Activated naive CD4-positive, alpha-beta T cell treated with anti-CD3 and anti-CD28 coated beads, Interleukin-2, amount 50 U/mL, for 72 hours (primary cell): ENCODE data around the gene OSBPL2. TPM values are rescaled to one million over a fixed set of nuclear protein-coding genes. Genes with fewer than 3 reads are reported as not detected.
A peak's percentile ranks its signal among the peaks of the same experiment; 100 is the strongest.

Experiments
- ATAC-seq, 2 donors: fragments of 150-1000 bp; cut with Tn5 transposase; 2 replicates each; pipeline ENCODE4 v1.10.0; 2021; ENCODE audit warnings: mild to moderate bottlenecking in 2 of 2, moderate library complexity in 2 of 2
- DNase-seq, 2 donors: peaks; one replicate each; pipeline ENCODE4 v3.0.0; 2021 to 2022; ENCODE audit warnings: low spot score in 2 of 2
- H3K27ac Mint-ChIP-seq, 2 donors: one replicate each; pipeline ENCODE4 v1.8.0; 2022; ENCODE audit warnings: mild to moderate bottlenecking in 2 of 2, mixed read lengths in 2 of 2
- H3K36me3 Mint-ChIP-seq, 2 donors: one replicate each; pipeline ENCODE4 v1.8.0; 2022; ENCODE audit warnings: mixed read lengths in 2 of 2
- H3K9me3 Mint-ChIP-seq, 2 donors: one replicate each; pipeline ENCODE4 v1.8.0; 2022; ENCODE audit warnings: mixed read lengths in 2 of 2
- total RNA-seq, 2 donors: library from RNA; stranded (reverse); gene quantifications; one replicate each; pipeline ENCODE4 v1.2.3, GENCODE V29; 2022

The OSBPL2 gene
- total RNA-seq, 2 donors from 2014 or later = 30.0 to 49.5 TPM

DNA sequence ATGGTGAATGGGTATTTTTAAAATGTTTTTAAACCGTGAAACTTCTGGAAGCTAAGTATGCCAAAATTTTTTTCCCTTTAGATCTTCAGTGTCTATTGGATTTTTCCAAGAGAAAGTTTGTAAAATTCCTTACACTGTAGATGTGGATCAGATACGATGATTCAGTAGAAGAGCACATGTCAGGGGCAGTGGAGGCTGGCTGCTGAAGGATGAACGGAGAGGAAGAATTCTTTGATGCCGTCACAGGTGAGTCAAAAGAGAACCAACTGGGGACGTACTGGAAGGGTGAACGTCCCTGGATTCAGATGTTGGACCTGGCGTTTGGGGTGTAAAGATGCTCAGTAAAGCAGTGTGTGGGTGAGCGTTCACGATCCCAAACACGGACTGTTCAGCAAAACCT is 17.7 kb downstream of the OSBPL2 start:
- H3K36me3 Mint-ChIP-seq = no peaks in the 10 kb centered on the region

DNA sequence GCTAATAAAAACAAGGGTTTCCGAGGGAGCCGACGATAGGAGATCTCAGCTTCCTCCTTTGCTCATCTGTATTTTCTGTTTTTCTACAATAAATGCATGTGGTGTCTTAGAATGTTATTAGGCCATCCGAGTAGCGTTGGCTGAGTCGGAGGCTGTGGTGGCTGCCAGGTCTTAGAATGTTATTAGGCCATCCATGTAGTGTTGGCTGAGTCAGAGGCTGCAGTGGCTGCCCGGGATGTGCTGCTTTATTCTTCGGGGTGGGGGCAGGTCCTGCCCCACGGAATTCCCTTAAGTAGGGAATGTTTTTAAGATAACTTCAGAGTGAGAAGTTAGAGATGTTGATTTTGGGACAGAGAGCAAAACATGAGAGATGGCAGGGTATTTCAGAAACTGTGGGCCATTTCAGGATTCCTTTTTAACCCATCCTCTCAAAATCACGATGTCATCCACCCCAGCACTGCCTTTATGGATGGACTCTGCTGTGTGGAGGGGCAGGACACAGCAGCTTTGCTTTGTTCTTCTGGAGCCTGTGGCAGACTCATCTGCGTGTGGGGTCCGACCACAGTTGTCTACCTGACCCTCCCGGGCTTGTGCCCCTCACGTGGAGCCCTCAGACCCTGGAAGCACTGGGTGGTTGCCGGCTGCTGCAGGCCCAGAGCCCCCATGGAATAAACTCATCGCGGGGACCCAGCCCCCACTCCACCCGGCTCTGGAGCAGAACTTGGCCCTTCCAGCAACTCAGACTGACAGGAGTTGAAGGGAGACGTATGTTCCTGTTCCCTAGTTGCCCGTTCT is 20.4 kb downstream of the OSBPL2 start:
- no peak for ATAC-seq
- Mint-ChIP-seq H3K9me3 (no peaks in the 10 kb centered on the region), H3K27ac (peak overlapping the region in 1 of 2 donors; percentile 36), H3K36me3 (no peaks in the 10 kb centered on the region)
- DNase-seq = no peak

More for the DNA sequence above, 17.7 kb downstream of the OSBPL2 start:
- DNase-seq = no peak
- H3K9me3 Mint-ChIP-seq = no peaks in the 10 kb centered on the region
- ATAC-seq = no peak
- H3K27ac Mint-ChIP-seq = no peak overlapping the region

DNA sequence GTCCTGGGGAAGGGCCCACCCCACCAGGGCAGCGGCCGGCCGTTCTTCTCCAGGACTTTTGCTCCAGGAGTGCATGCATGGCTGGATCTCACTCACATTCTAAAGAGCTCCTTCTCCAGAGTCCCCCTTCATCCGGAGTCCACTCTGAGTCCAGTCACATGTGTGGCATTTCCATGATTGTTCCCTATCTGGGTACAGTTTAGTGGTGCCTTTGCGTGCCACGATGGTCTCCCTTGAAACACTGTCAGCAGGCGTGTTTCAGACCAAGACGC is 20.9 kb downstream of the OSBPL2 start:
- H3K27ac Mint-ChIP-seq = no peak overlapping the region
- no peak for DNase-seq
- H3K36me3 Mint-ChIP-seq = no peaks in the 10 kb centered on the region
- H3K9me3 Mint-ChIP-seq = no peaks in the 10 kb centered on the region
- no peak for ATAC-seq

DNA sequence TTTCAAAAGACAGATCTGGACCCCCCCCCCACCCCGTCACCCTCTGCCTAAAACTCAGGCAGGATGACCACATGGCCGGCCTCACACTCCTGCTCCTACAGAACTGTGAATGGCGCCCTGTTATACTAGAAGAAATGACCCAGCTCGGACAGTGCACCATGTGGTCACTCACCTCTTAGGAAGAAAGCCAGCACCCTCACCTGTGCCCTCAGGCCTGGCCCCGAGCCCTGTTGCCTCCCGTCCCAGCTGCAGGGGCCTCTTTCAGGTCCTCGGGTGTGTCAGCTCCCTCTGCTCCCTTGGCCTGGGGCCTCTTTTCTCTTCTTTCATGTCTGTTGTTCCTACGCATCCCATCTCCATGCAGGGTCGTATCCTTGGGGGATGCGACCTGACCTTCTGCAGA is 23.7 kb downstream of the OSBPL2 start:
- H3K9me3 Mint-ChIP-seq = no peaks in the 10 kb centered on the region
- no peak for ATAC-seq
- no peak for DNase-seq
- peaks cover 5 to 6% of the 10 kb centered on the region in 2 donors for H3K36me3 Mint-ChIP-seq
- peak overlapping the region in 1 of 2 donors; percentile 10 for H3K27ac Mint-ChIP-seq

DNA sequence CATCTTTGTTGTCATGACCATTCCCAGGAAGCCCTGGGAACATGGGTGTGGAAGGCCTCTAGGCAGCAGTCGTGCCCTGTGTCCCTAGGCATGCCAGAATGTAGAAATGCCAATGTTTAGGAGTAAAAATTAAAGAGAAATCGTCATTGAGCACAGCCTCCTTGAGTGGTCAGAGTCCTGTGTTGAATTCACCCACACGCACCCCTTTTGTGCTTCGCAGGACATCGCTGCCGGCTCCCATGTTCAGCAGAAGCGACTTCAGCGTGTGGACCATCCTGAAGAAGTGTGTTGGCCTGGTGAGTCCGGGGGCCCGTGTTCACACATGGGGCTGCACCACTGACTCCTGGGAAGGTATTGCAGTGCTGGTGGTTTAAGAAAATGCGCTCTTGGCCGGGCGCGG is 25.1 kb downstream of the OSBPL2 start:
- no peak for ATAC-seq
- no peak for DNase-seq
- Mint-ChIP-seq H3K9me3 (no peaks in the 10 kb centered on the region), H3K36me3 (peaks cover 5 to 6% of the 10 kb centered on the region in 2 donors), H3K27ac (no peak overlapping the region)

DNA sequence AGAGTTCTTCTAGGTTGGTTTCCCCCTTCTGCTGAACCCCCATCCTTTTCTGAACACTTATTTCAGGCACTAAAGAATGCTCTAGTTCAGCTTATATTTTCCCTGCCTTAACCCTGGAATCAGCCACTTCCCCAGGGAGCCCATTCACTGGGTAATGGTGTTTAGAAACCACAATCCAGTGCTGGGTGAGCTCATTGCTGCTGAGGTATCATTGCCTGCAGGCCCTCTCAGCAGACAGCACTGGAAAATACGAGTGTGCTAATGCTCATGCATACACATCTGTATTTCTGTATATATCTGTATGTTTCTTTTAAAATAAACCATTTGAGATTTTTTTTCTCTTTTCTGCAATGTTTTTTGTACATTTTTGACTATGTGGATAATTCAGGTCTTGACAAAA is 27.0 kb downstream of the OSBPL2 start:
- peaks cover 5 to 6% of the 10 kb centered on the region in 2 donors for H3K36me3 Mint-ChIP-seq
- no peak overlapping the region for H3K27ac Mint-ChIP-seq
- no peaks in the 10 kb centered on the region for H3K9me3 Mint-ChIP-seq
- ATAC-seq (no peak), DNase-seq (no peak)

DNA sequence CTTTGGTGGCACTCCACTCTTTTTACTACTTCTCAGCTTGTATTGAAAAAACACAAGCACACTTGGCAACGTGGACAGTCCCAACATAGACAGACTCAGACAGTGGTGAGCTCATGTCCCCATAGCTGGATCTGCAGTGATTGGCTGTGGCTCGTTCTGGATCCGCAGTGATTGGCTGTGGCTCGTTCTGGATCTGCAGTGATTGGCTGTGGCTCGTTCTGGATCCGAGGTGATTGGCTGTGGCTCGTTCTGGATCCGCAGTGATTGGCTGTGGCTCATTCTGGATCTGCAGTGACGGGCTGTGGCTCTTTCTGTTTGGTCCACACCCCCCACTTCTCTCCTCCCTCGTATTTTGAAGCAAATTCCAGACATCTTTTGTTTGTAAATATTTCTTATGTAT is 28.0 kb downstream of the OSBPL2 start:
- Mint-ChIP-seq H3K36me3 (peaks cover 5 to 6% of the 10 kb centered on the region in 2 donors), H3K27ac (no peak overlapping the region), H3K9me3 (no peaks in the 10 kb centered on the region)
- no peak for DNase-seq
- no peak for ATAC-seq

DNA sequence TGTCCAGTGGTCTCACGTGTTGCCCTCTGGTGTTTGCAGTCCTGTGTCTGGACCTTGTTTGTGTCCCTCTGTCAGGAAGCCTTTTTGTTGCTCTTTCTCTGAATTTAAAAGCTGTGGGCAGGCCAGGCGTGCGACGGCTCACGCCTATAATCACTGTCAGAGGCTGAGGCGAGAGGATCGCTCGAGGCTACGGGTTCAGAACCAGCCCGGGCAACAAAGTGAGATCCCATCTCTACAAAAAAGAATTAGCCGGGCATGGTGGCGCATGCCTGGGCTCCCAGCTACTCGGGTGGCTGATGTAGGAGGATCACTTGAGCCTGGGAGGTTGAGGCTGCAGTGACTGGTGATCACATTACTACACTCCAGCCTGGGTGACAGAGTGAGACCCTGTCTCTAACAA is 28.5 kb downstream of the OSBPL2 start:
- no peaks in the 10 kb centered on the region for H3K9me3 Mint-ChIP-seq
- H3K27ac Mint-ChIP-seq = peak overlapping the region in 1 of 2 donors; percentile 77
- H3K36me3 Mint-ChIP-seq = peaks cover 5 to 6% of the 10 kb centered on the region in 2 donors
- no peak for DNase-seq
- no peak for ATAC-seq

DNA sequence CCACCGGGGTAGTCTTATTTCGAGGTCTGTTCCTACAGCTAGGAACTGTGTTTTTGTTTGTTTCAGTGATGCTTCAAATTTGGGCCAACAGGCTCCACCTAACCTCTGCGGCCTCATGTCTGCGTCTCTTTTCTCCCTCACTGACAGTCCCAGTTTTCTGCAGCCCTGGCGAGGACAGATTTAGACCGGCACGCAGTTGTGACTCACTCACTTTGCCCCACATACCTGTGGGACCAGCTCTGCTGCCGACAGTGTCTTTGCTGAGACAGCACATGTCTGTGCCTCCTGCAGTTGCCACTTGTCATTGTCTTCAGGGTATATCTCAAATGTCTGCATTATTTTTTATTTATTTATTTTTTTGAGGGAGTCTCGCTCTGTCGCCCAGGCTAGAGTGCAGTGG is 29.2 kb downstream of the OSBPL2 start:
- Mint-ChIP-seq H3K27ac (peak overlapping the region in 1 of 2 donors; percentile 57), H3K9me3 (no peaks in the 10 kb centered on the region), H3K36me3 (peaks cover 5 to 6% of the 10 kb centered on the region in 2 donors)
- DNase-seq = no peak
- ATAC-seq = no peak

DNA sequence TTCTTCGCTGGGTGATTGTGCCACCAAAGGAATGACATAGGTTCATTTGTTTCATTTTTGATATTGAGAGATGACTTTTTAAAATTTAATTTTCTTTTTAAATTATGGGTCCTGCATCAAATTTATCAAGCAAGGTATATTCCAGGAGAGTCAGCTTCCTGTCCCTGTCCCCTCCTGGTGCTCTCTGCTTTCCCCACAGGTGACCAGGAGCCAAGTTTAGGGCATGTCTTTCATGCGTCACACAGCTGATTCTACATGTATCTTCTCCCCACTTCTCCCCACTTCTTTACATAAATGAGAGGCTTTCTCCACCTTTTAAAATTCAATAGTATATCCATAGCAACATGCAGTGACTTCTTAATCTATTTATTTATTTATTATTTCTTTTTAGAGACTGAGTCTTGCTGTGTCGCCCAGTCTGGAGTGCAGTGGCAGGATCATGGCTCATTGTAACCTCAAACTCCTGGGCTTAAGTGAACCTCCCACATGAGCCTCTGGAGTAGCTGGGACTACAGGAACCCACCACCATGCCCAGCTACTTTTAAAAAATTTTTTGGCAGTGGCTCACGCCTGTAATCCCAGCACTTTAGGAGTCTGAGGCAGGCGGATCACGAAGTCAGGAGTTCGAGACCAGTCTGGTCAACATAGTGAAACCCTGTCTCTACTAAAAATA is 30.0 kb downstream of the OSBPL2 start:
- no peak for DNase-seq
- Mint-ChIP-seq H3K27ac (no peak overlapping the region), H3K9me3 (no peaks in the 10 kb centered on the region), H3K36me3 (peaks cover 5 to 6% of the 10 kb centered on the region in 2 donors)
- ATAC-seq = no peak

DNA sequence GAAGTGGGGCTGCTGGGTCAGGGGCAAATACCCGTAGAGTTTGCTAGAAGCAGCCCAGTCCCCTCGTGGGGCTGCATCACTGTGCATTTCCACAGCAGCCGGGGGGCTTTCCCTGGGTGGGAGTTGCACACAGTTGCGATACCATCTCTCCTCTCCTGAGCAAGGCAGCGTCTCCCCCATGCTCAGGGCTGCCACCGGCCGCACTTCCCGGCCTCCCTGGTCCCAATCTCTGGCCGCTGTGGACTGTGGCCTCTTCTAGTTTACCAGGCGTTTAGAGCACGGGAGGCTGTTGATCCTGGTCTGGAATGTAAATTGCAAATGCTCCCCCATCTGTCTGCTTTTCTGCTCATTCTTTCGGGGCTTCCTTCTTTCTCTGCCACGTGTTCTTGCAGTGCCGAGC is 31.1 kb downstream of the OSBPL2 start:
- no peak for ATAC-seq
- H3K36me3 Mint-ChIP-seq = peaks cover 5 to 6% of the 10 kb centered on the region in 2 donors
- H3K9me3 Mint-ChIP-seq = no peaks in the 10 kb centered on the region
- no peak overlapping the region for H3K27ac Mint-ChIP-seq
- no peak for DNase-seq

DNA sequence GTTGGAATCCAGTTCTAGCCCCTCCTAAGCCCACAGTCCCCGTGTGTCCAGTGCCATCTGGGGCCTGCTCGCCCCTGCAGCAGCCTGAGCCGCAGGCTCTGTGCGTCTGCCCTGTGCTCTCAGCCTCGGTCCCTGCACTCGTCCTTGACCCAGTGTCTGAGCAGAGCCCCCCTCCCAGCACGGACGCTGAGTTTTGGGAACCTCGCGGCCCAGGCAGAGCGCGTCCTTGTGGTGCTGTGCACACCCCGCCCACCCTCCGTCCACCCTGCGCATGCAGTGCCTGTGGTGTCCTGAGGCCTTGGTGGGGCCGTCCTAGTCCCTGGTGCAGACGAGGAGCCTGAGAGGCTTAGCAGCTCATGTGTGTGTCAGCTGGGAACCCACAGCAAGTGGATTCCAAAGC is 31.6 kb downstream of the OSBPL2 start:
- Mint-ChIP-seq H3K27ac (no peak overlapping the region), H3K9me3 (no peaks in the 10 kb centered on the region), H3K36me3 (peaks cover 1 to 6% of the 10 kb centered on the region in 2 donors)
- no peak for ATAC-seq
- no peak for DNase-seq

DNA sequence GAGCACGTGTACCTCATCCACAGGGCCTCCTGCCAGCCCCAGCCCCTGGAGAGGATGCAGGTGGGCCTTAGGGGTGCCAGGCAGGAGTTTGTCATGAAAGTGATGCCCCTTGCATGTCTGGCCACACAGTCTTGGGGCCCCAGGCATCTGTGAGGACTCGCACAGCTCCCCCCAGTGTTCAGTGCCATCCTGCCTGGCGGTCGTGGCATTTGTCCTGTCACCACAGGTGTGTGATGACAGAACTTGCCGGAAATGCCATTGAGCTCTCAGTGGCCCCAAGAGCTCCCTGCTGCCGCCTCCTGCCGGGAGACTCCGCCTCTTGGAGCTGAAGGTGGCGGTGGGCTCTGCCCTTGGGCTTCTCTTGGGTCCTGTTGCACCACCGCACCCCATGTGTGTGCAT is 33.9 kb downstream of the OSBPL2 start:
- no peak overlapping the region for H3K27ac Mint-ChIP-seq
- no peak for DNase-seq
- ATAC-seq = no peak
- no peaks in the 10 kb centered on the region for H3K36me3 Mint-ChIP-seq
- H3K9me3 Mint-ChIP-seq = no peaks in the 10 kb centered on the region

DNA sequence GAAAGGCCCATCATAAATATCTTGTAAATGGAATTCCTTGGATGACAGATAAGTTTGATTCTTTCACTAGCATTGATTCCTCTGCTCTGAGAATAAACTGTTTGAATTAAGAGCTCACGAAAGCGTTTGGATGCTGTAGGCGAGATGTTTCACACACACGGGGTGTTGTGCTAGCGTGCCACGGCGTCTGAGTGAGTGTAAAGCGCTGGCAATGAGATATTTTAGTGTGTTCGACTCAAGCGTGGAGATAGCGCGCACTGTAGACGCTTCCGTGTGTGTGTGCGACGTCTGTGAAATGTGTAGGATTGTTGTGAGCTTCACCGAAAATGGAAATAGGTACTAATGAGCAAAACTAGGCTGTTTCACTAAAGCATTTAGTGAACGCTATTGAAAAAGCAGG is 35.1 kb downstream of the OSBPL2 start:
- Mint-ChIP-seq H3K36me3 (no peaks in the 10 kb centered on the region), H3K27ac (no peak overlapping the region), H3K9me3 (no peaks in the 10 kb centered on the region)
- ATAC-seq = no peak
- no peak for DNase-seq

DNA sequence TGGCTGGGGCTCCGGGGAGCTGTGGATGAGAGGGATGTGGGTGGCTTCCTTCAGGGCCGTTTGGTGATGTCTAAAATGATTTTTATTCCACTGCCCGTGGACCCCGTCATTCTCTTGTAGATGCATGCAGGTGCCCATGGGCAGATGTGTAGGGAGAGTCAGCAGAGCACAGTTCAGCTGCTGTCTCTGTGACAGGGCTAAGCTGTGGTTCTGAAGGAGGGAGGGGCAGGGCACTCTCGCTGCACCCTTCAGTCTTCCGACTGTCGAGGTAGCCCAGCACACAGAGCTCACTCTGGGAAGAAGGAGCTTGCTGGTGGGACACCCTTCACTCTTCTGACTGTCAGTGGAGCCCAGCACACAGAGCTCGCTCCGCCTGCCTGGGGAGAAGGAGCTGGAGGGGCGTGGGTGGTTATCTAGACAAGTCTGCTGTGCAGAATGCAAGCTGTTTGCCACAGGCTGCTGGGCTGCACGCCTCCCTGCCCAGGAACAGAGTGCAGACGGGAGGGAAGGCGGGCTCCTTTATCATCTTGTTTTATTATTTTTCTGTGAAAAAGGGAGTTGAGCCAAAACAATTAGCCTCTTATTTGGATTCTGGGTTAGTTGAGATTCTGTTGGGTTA is 36.1 kb downstream of the OSBPL2 start:
- H3K27ac Mint-ChIP-seq = peak overlapping the region; percentile 37 to 69
- H3K9me3 Mint-ChIP-seq = no peaks in the 10 kb centered on the region
- DNase-seq (no peak), ATAC-seq (no peak)
- H3K36me3 Mint-ChIP-seq = no peaks in the 10 kb centered on the region

DNA sequence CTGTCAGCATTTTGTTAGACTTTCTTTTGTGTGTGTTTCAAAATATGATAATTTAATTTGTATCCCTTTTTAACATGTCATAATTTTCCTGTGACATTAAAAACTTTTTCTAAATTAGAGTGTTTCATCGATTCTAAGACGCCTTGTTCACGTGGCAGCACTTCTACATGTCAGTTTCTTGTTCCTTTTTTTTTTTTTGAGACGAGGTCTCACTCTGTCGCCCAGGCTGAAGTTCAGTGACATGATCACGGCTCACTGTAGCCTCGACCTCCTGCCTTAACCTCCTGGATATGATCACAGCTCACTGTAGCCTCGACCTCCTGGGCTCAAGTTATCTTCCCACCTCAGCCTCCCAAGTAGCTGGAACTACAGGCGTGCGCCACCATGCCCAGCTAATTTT is 36.9 kb downstream of the OSBPL2 start:
- Mint-ChIP-seq H3K9me3 (no peaks in the 10 kb centered on the region), H3K36me3 (no peaks in the 10 kb centered on the region), H3K27ac (peak overlapping the region; percentile 23 to 75)
- ATAC-seq (no peak), DNase-seq (no peak)

DNA sequence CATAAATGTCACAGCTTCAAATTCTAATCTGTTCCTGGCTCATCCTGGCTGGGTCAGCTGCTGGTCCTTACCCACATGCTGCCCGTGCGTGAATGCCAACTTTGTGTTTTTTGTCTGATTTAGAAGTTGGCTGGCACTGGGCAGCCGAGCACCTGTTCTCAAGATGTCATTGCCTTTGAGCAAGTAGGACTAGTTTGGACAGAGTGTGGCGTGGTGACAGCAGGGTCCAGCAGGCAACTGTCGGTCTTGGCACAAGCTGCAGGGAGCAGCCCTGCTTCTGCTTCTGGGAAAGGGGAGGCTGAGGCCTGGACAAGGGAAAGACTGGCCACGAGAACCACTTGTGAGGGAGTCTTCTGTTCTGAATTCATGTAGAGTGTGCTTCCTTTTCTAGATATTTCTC is 38.1 kb downstream of the OSBPL2 start:
- DNase-seq (no peak), ATAC-seq (no peak)
- Mint-ChIP-seq H3K36me3 (no peaks in the 10 kb centered on the region), H3K27ac (peak overlapping the region in 1 of 2 donors; percentile 23), H3K9me3 (no peaks in the 10 kb centered on the region)

DNA sequence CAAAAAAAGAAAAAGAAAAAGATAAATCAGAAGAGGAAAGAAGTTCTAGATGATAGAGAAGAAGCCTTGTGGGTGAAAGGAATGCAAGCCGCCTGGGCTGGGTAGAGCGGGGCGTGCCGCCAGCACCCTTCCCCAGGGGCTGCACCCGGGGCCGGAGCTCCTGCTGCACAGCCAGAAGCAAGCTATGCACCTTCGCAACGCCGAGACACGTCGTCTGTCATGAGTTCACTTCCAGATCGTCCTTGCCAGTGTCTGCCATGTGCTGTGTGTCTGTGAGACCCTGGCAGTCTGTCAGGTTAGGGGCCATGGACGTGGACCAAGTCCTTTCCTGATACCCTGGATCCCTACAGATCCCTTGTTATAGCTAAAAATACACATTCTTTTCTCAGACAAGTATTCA is 38.9 kb downstream of the OSBPL2 start:
- ATAC-seq (no peak), DNase-seq (no peak)
- H3K27ac Mint-ChIP-seq = peak overlapping the region in 1 of 2 donors; percentile 36
- no peaks in the 10 kb centered on the region for H3K36me3 Mint-ChIP-seq
- H3K9me3 Mint-ChIP-seq = no peaks in the 10 kb centered on the region
